HepG2 (cell line): Measurements from ENCODE around the gene GABRB1. TPM values are rescaled to one million over a fixed set of nuclear protein-coding genes. Genes with fewer than 3 reads are reported as not detected.

Source experiments
- ATAC-seq: fragments of 200-7000 bp; cut with Tn5 transposase; 3 replicates; pipeline ENCODE4 v1.9.1; 2020; ENCODE audit warnings: mild to moderate bottlenecking, moderate library complexity
- BruUV-seq: library from RNA; stranded (reverse); fragments of 400-500 nt; replicated peaks from 2 replicates; lab custom pipeline; 2021; lab: Mats Ljungman, UMichigan
- CTCF ChIA-PET: fragments of 300-600 bp; formaldehyde crosslinking; extraction: SDS; loops from one replicate; lab custom pipeline; 2021; ENCODE audit warnings: low total read pairs, inconsistent platforms, low intra/inter-chr PET ratio; lab: Yijun Ruan, JAX
- POLR2A ChIA-PET: fragments of 350-600 bp; sonication (Branson Sonifier 250); formaldehyde crosslinking; loops from one replicate; lab custom pipeline; 2020; ENCODE audit warnings: antibody characterized with exemption, inconsistent platforms; lab: Yijun Ruan, JAX
- DNase-seq: peaks from one replicate; pipeline ENCODE4 v3.0.0-alpha.2; 2015; ENCODE audit warnings: low spot score
- FAIRE-seq: peaks from 3 replicates; lab custom pipeline; 2011; peaks lifted over from hg19 to GRCh38; lab: Jason Lieb, UNC
- H2AFZ ChIP-seq: one replicate; pipeline ENCODE4 v1.6.1; 2011; ENCODE audit warnings: low read length, inconsistent platforms
- H3K27ac ChIP-seq: fragments of 300-600 bp; 3 replicates; pipeline ENCODE4 v1.8.0; 2011; ENCODE audit warnings: mixed run types, mild to moderate bottlenecking, mixed read lengths, low read length, inconsistent platforms; ENCODE audit not compliant: insufficient read depth; ENCODE audit errors: extremely low read length
- H3K27me3 ChIP-seq, 2 experiments: fragments of 200-600 bp in 1 of 2; 2 replicates in 1 of 2; 3 replicates in 1 of 2; pipeline versions ENCODE4 v1.6.0 to v1.8.0; 2011; ENCODE audit warnings: low read length in 2 of 2, mild to moderate bottlenecking in 2 of 2, moderate library complexity in 2 of 2, inconsistent platforms in 1 of 2; ENCODE audit not compliant: insufficient read depth in 2 of 2, control insufficient read depth in 1 of 2
- H3K36me3 ChIP-seq, 2 experiments: fragments of 200-600 bp in 1 of 2; replicated peaks in 1 of 2; 2 replicates in 1 of 2; 3 replicates in 1 of 2; pipeline versions ENCODE4 v1.5.1 to v1.8.0; 2011; ENCODE audit warnings: low read length in 2 of 2, inconsistent platforms in 1 of 2; ENCODE audit not compliant: insufficient read depth in 2 of 2, control insufficient read depth in 1 of 2
- H3K4me1 ChIP-seq: 2 replicates; pipeline ENCODE4 v1.5.1; 2012; ENCODE audit warnings: low read length, inconsistent platforms; ENCODE audit not compliant: insufficient read depth
- H3K4me2 ChIP-seq: 2 replicates; pipeline ENCODE4 v1.6.0; 2011; ENCODE audit warnings: low read depth, low read length, inconsistent platforms
- H3K4me3 ChIP-seq, 3 experiments: fragments of 200-600 bp in 1 of 3; sonication (generic), shearing (Covaris generic) in 1 of 3; replicated peaks in 1 of 3; 2 replicates each; pipeline ENCODE4 v1.5.1; 2011 to 2016; ENCODE audit warnings: low read length in 3 of 3, inconsistent platforms in 2 of 3, low read depth in 2 of 3, mild to moderate bottlenecking in 2 of 3, control low read depth in 1 of 3, mixed read lengths in 1 of 3; ENCODE audit not compliant: insufficient read depth in 1 of 3
- H3K79me2 ChIP-seq: one replicate; pipeline ENCODE4 v1.6.1; 2011; ENCODE audit warnings: low read length, inconsistent platforms; ENCODE audit not compliant: insufficient read depth
- H3K9ac ChIP-seq: 2 replicates; pipeline ENCODE4 v1.6.0; 2011; ENCODE audit warnings: mild to moderate bottlenecking, low read depth, low read length, inconsistent platforms; ENCODE audit not compliant: insufficient read depth
- H3K9me3 ChIP-seq: 2 replicates; pipeline ENCODE4 v1.5.1; 2012; ENCODE audit warnings: mild to moderate bottlenecking, low read length
- H4K20me1 ChIP-seq: 2 replicates; pipeline ENCODE4 v1.6.0; 2011; ENCODE audit warnings: inconsistent platforms, mild to moderate bottlenecking, low read length, moderate library complexity; ENCODE audit not compliant: insufficient read depth
- AHR ChIP-seq: IDR thresholded peaks from 2 replicates; pipeline ENCODE4 v1.6.1; 2018; ENCODE audit warnings: missing genetic modification reagents, missing compliant biosample characterization
- ARHGAP35 ChIP-seq: sonication (generic); formaldehyde crosslinking; IDR thresholded peaks from 2 replicates; pipeline ENCODE4 v1.9.0; 2022; ENCODE audit warnings: mild to moderate bottlenecking, inconsistent platforms, moderate library complexity, missing genetic modification reagents, borderline replicate concordance
- BHLHE40 ChIP-seq: IDR thresholded peaks from 2 replicates; pipeline ENCODE4 v1.6.1; 2011; ENCODE audit warnings: low read length, improper control_type of control experiment
- DZIP1 ChIP-seq: sonication (generic); formaldehyde crosslinking; IDR thresholded peaks from 2 replicates; pipeline ENCODE4 v1.5.0; 2020; ENCODE audit warnings: mild to moderate bottlenecking, missing genetic modification reagents
- ELF3 ChIP-seq: IDR thresholded peaks from 2 replicates; pipeline ENCODE4 v1.6.1; 2016; ENCODE audit warnings: missing genetic modification reagents, missing compliant biosample characterization
- KLF9 ChIP-seq: IDR thresholded peaks from 2 replicates; pipeline ENCODE4 v1.6.1; 2016; ENCODE audit warnings: low read depth
- KMT2A ChIP-seq: sonication (generic); formaldehyde crosslinking; IDR thresholded peaks from 2 replicates; pipeline ENCODE4 v1.4.0; 2020; ENCODE audit warnings: missing genetic modification reagents
- RERE ChIP-seq: IDR thresholded peaks from 2 replicates; pipeline ENCODE4 v1.6.1; 2016; ENCODE audit warnings: low read depth, missing genetic modification reagents, missing compliant biosample characterization
- SOX6 ChIP-seq, 2 experiments: fragments of 450-650 bp in 1 of 2; sonication (generic) in 1 of 2; formaldehyde crosslinking in 1 of 2; IDR thresholded peaks; 2 replicates each; pipeline versions ENCODE4 v1.4.0 to v1.6.1; 2017 to 2020; ENCODE audit warnings: antibody characterized with exemption in 1 of 2, mild to moderate bottlenecking in 1 of 2, missing genetic modification reagents in 1 of 2
- SRSF1 ChIP-seq: fragments of 200-400 bp; formaldehyde crosslinking; optimal IDR thresholded peaks from 2 replicates; pipeline ENCODE3; 2017; ENCODE audit warnings: mild to moderate bottlenecking, low read depth, low read length, moderate library complexity
- ZBTB38 ChIP-seq: sonication (generic); formaldehyde crosslinking; IDR thresholded peaks from 2 replicates; pipeline ENCODE4 v1.5.1; 2020; ENCODE audit warnings: mild to moderate bottlenecking, missing genetic modification reagents
- ZNF251 ChIP-seq: sonication (generic); formaldehyde crosslinking; IDR thresholded peaks from 2 replicates; pipeline ENCODE4 v1.9.0; 2021; ENCODE audit warnings: mild to moderate bottlenecking, missing genetic modification reagents
- ZNF589 ChIP-seq: sonication (generic); formaldehyde crosslinking; conservative IDR thresholded peaks from 2 replicates; pipeline ENCODE4 v1.8.0; 2022; ENCODE audit warnings: mild to moderate bottlenecking, moderate library complexity, missing genetic modification reagents
- ZNF619 ChIP-seq: sonication (generic); formaldehyde crosslinking; IDR thresholded peaks from 2 replicates; pipeline ENCODE4 v1.4.0; 2020; ENCODE audit warnings: mild to moderate bottlenecking, missing genetic modification reagents
- ZNF720 ChIP-seq: sonication (generic); formaldehyde crosslinking; IDR thresholded peaks from 2 replicates; pipeline ENCODE4 v1.4.0; 2020; ENCODE audit warnings: missing genetic modification reagents
- WGBS: methylation state at CpG from one replicate; pipeline ENCODE4 v1.1.6; 2017; ENCODE audit warnings: low lambda C conversion rate; 5-methylcytosine and 5-hydroxymethylcytosine counted together
- in situ Hi-C: cut with HindIII; loops from 2 replicates; pipeline ENCODE4 v1.10.0; 2017; ENCODE audit warnings: low pct_unique_long_range_greater_than_20kb; ENCODE audit not compliant: extremely low pct_ligation_motif_present
- intact Hi-C: fragments of 100-400 bp; cut with micrococcal nuclease; formaldehyde crosslinking; loops from one replicate; pipeline ENCODE4 v1.10.0; 2022; ENCODE audit not compliant: unreplicated experiment
- polyA plus RNA-seq, 8 experiments: library from polyadenylated mRNA; depleted of rRNA in 3 of 8; stranded (reverse) in 7 of 8; unstranded in 1 of 8; fragments of >200 nt; fragmentation: Illumina TruSeq in 4 of 8; extraction: Trizol in 4 of 8; gene quantifications; 2 replicates each; pipeline versions ENCODE4 v1.2.1 to v1.2.3, GENCODE V29; 2011 to 2016; ENCODE audit warnings: low read depth in 4 of 8, missing spikeins in 1 of 8, mixed read lengths in 1 of 8; ENCODE audit not compliant: insufficient read depth in 1 of 8
- total RNA-seq, 5 experiments: library from RNA; depleted of rRNA; stranded (reverse); fragments of >200 nt; fragmentation: Illumina TruSeq; extraction: Trizol; gene quantifications; 2 replicates each; pipeline ENCODE4 v1.2.3, GENCODE V29; 2016; ENCODE audit warnings: low read depth in 1 of 5

Gene GABRB1
- total and polyA plus RNA-seq, 2 of the 13 experiments (the other 11 are each of a cell fraction or from before 2014, with no cell fraction given), result not detected

- ChIA-PET CTCF (no interaction called here), POLR2A (no interaction called here)
- Histone ChIP-seq H3K27ac (no peak overlapping the region), H3K9ac (no peak overlapping the region), H3K4me3 (no peak overlapping the region), H3K9me3 (no peaks in the 10 kb centered on the region), H3K27me3 (no peaks in the 10 kb centered on the region; a peak in 1 of 5 replicates), H2AFZ (no peak overlapping the region), H3K79me2 (no peaks in the 10 kb centered on the region), H3K4me2 (no peak overlapping the region), H3K36me3 (no peaks in the 10 kb centered on the region), H3K4me1 (peaks cover 9% of the 10 kb centered on the region; the same call in 1 of the 2 replicates), H4K20me1 (no peaks in the 10 kb centered on the region)
- 5% methylated on average over 2 of the region's 2 CpGs for WGBS
- BruUV-seq, result no TSS peak
- intact Hi-C loops (no loop called here), in situ Hi-C loops (no loop called here)
- TF ChIP-seq ZNF619 (CRISPR knock-in tag) (no peak), ZNF251 (CRISPR knock-in tag) (no peak), ARHGAP35 (no peak), ELF3 (CRISPR knock-in tag) (no peak), AHR (no peak), SOX6 (IDR thresholded peaks at IDR 0.05) (no peak), SOX6 (CRISPR knock-in tag; IDR thresholded peaks at IDR 0.05) (no peak), SRSF1 (no peak), ZNF720 (CRISPR knock-in tag) (no peak), DZIP1 (CRISPR knock-in tag) (no peak), ZNF589 (CRISPR knock-in tag) (no peak), KLF9 (CRISPR knock-in tag) (no peak), ZBTB38 (CRISPR knock-in tag) (no peak), BHLHE40 (no peak), RERE (CRISPR knock-in tag) (no peak), KMT2A (CRISPR knock-in tag) (no peak)
- ATAC-seq (no peak), FAIRE-seq (no peak), DNase-seq (peak; percentile 5)
These were observed 243.5 kb downstream of the GABRB1 start for GRCh38 chr4:47274901-47275300.
